Transverse colon (tissue), 4 donors: ENCODE data around the gene RNLS. TPM values are rescaled to one million over a fixed set of nuclear protein-coding genes. Genes with fewer than 3 reads are reported as not detected.

ENCODE experiments used
- DNase-seq: peaks from one replicate; pipeline ENCODE4 v3.0.0-alpha.2; 2019
- H3K27ac ChIP-seq, 4 donors: fragments of 200-600 bp; sonication (generic); 2 replicates each; pipeline ENCODE4 v1.5.1; 2016 to 2018; ENCODE audit warnings: inconsistent platforms in 4 of 4
- H3K27me3 ChIP-seq: fragments of 200-600 bp; sonication (generic); 2 replicates; pipeline ENCODE4 v1.5.1; 2017; ENCODE audit warnings: inconsistent platforms
- H3K36me3 ChIP-seq, 4 donors: fragments of 200-600 bp; sonication (generic); 2 replicates each; pipeline ENCODE4 v1.5.1; 2017 to 2019; ENCODE audit warnings: inconsistent platforms in 4 of 4
- H3K4me1 ChIP-seq, 4 donors: fragments of 200-600 bp; sonication (generic); 2 replicates each; pipeline ENCODE4 v1.5.1; 2017 to 2020; ENCODE audit warnings: inconsistent platforms in 4 of 4
- H3K4me3 ChIP-seq, 4 donors: fragments of 200-600 bp; sonication (generic); 1 replicate in 1 of 4; 2 replicates in 3 of 4; pipeline versions ENCODE4 v1.5.1 to v1.6.1; 2017 to 2019; ENCODE audit warnings: inconsistent platforms in 4 of 4
- H3K9me3 ChIP-seq, 2 donors: fragments of 200-600 bp; sonication (generic); 2 replicates each; pipeline ENCODE4 v1.5.1; 2017 to 2019; ENCODE audit warnings: inconsistent platforms in 2 of 2
- EP300 ChIP-seq: sonication (generic); formaldehyde crosslinking; IDR thresholded peaks from one replicate; pipeline ENCODE4 v1.6.1; 2017; ENCODE audit warnings: antibody characterized with exemption, low read depth
- POLR2A ChIP-seq: fragments of 450-650 bp; IDR thresholded peaks from one replicate; pipeline ENCODE4 v1.6.1; 2016; ENCODE audit warnings: antibody characterized with exemption, mild to moderate bottlenecking, moderate library complexity
- POLR2AphosphoS5 ChIP-seq, 3 donors: sonication (generic); formaldehyde crosslinking; IDR thresholded peaks; one replicate each; pipeline ENCODE4 v1.6.1; 2016; ENCODE audit warnings: antibody characterized with exemption in 3 of 3
- WGBS, 2 donors: methylation state at CpG; one replicate each; pipeline ENCODE4 v1.1.5; 2018; ENCODE audit warnings: low coverage in 1 of 2; 5-methylcytosine and 5-hydroxymethylcytosine counted together
- in situ Hi-C, 4 donors: fragments of 200-750 bp; cut with MboI; loops; one replicate each; pipeline versions ENCODE4 v1.15.0 to v1.15.1; 2017; ENCODE audit warnings: low sequenced_read_pairs in 3 of 4, low pct_ligation_motif_present in 1 of 4, low pct_unique_long_range_greater_than_20kb in 1 of 4
- intact Hi-C: fragments of 100-400 bp; cut with DNase I; formaldehyde crosslinking; loops from one replicate; pipeline ENCODE4 v1.15.1; 2023; ENCODE audit warnings: low total_unique reads
- total RNA-seq, 4 donors: library from RNA; depleted of rRNA; stranded (reverse); fragments of >200 nt; gene quantifications; one replicate each; pipeline ENCODE4 v1.1.0, GENCODE V29; 2016
- TF ChIP-seq, protein P1 (sequence below), 5 experiments: fragments of 200-600 bp in 3 of 5; fragments of 450-650 bp in 2 of 5; sonication (generic) in 3 of 5; IDR thresholded peaks; 1 replicate in 2 of 5; 2 replicates in 3 of 5; pipeline ENCODE4 v1.5.1; 2016 to 2017; ENCODE audit warnings: antibody characterized with exemption in 5 of 5, inconsistent platforms in 3 of 5, mild to moderate bottlenecking in 2 of 5, moderate library complexity in 1 of 5

Gene RNLS
- total RNA-seq, 4 donors from 2014 or later: 2.4 to 78.2 (median 28.9) TPM

DNA sequence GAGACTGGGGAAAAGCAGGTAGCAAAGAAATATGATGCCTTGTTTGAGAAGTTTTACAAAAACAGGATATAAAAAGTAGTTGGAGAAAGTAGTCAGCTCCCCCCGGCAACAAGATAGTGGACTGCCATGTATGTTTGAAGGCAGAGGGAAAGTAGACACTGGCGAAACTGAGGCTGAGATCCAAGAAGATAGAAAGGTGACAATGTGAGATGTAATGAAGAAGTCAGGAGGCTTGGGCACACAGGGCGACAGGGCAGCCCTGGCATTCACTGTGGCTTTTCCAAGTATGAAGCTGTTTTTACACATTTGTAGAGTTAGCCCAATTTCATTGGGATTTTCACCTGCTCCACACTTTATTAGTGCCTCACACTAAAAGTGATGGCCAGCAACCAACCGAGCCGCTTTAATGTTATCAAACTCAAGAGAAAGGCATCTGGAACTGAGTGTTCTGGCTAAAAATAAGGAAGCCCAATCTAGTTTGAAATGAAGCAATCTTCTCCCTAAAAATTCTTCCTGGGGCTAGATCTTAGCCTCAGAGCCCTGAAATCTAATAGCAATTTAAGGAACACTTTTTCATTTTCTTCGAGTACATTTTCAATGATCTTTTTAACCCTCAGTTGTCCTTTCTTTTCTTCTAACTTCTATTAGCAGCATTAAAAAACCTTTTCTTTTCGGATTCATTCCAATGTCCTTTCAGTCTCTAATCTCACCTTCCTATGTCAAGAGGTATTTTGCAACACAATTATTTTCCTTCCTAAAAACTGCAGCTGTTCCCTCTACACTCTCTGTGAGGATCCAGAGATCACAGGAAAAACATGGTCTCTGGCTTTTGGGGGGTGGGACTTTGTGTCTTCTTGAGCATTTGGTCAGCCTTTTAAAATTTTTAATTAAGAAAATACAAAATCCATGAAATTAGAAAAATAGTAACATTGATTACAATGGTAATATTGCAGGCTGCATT is 108.0 kb downstream of the RNLS start:
- H3K4me3 ChIP-seq: no peak overlapping the region
- intact Hi-C loops: no loop called here
- no peaks in the 10 kb centered on the region for H3K27me3 ChIP-seq
- WGBS, 2 donors: 57 to 75% methylated on average over 5 to 7 of the region's 7 CpGs
- no peak for DNase-seq
- H3K27ac ChIP-seq: peak overlapping the region in 1 of 4 donors; percentile 17
- in situ Hi-C loops: no loop called here
- H3K36me3 ChIP-seq: no peaks in the 10 kb centered on the region
- H3K4me1 ChIP-seq: peaks cover 0 to 14% (median 11%) of the 10 kb centered on the region in 4 donors
- H3K9me3 ChIP-seq: no peaks in the 10 kb centered on the region
- TF ChIP-seq POLR2A (no peak), POLR2AphosphoS5 (IDR thresholded peaks at IDR 0.05) (no peak), EP300 (no peak)
- TF ChIP-seq, protein P1, sequence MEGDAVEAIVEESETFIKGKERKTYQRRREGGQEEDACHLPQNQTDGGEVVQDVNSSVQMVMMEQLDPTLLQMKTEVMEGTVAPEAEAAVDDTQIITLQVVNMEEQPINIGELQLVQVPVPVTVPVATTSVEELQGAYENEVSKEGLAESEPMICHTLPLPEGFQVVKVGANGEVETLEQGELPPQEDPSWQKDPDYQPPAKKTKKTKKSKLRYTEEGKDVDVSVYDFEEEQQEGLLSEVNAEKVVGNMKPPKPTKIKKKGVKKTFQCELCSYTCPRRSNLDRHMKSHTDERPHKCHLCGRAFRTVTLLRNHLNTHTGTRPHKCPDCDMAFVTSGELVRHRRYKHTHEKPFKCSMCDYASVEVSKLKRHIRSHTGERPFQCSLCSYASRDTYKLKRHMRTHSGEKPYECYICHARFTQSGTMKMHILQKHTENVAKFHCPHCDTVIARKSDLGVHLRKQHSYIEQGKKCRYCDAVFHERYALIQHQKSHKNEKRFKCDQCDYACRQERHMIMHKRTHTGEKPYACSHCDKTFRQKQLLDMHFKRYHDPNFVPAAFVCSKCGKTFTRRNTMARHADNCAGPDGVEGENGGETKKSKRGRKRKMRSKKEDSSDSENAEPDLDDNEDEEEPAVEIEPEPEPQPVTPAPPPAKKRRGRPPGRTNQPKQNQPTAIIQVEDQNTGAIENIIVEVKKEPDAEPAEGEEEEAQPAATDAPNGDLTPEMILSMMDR (IDR thresholded peaks at IDR 0.05): no peak

DNA sequence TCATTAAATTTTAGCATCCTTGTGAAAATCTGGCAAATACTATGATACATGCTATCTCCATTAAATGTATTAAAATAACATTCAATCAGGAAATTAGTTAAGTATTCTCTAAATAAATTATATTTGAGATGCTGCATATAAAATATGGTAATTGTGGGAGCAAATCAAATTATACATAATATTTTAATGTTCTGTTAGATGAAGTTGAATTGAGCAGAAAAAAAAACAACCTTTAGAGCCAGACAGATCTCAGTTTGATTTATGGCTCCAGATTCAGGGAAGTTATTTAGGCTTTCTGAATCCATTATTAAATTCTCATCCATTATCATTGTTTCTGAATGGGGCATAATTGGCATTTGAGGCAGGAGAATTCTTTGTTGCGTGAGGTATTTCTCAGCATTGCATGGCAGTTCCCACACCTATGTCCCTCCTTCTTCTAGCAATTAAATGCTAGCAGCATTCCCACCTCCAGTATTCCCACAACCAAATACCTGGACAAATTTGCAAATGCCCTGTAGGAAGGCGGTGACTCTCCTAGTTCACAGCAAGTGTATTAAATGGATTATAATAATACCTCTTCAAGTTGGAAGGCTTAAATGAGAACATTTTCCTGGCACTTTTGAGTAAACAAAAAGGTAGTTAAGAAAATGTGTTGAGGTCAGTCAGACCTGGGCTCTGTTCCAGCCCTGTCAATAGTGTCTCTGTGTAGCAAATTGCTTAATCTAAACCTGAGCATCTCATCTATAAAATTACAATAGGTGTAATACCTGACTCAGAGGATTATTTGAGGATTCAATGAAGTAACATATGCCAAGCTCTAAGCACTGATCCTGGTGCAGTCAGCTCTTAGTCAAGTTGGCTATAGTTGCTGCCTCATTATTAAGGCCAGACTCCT is 108.9 kb downstream of the RNLS start:
- no peaks in the 10 kb centered on the region for H3K9me3 ChIP-seq
- intact Hi-C loops: no loop called here
- H3K36me3 ChIP-seq: no peaks in the 10 kb centered on the region
- in situ Hi-C loops: no loop called here
- peaks cover 0 to 14% (median 11%) of the 10 kb centered on the region in 4 donors for H3K4me1 ChIP-seq
- no peak overlapping the region for H3K4me3 ChIP-seq
- H3K27me3 ChIP-seq: no peaks in the 10 kb centered on the region
- 70 to 78% methylated on average over 1 to 2 of the region's 2 CpGs for WGBS, 2 donors
- peak; percentile 62 for DNase-seq
- peak overlapping the region in 1 of 4 donors; percentile 17 for H3K27ac ChIP-seq
- TF ChIP-seq, protein P1 (IDR thresholded peaks at IDR 0.05): no peak
- TF ChIP-seq POLR2AphosphoS5 (IDR thresholded peaks at IDR 0.05) (no peak), POLR2A (no peak), EP300 (no peak)

DNA sequence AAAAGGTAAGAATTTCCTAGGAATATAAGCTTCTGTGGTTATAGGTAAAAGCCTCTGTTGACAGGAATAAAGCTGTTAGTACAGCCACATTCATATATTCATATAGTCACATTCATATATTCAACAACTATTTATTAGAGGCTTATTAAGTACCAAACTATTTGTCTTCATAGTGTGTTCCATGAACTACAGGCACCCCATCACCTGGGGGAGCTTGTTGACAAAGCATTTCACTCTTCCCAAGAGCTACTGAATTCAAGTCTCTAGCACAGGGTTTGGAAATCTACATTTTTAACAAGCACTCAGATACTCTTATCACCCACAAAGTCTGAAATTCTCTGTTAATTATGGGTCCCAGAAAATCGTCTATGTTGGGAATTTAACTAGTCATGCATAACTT is 110.6 kb downstream of the RNLS start:
- Histone ChIP-seq H3K27me3 (no peaks in the 10 kb centered on the region), H3K36me3 (no peaks in the 10 kb centered on the region), H3K27ac (no peak overlapping the region), H3K9me3 (no peaks in the 10 kb centered on the region), H3K4me3 (no peak overlapping the region), H3K4me1 (peaks cover 0 to 14% (median 11%) of the 10 kb centered on the region in 4 donors)
- in situ Hi-C loops: no loop called here
- 79 to 88% methylated on average over 1 of the region's 1 CpG for WGBS, 2 donors
- no peak for TF ChIP-seq POLR2AphosphoS5 (IDR thresholded peaks at IDR 0.05)
- no peak for TF ChIP-seq POLR2A
- TF ChIP-seq, protein P1 (IDR thresholded peaks at IDR 0.05): no peak
- no peak for TF ChIP-seq EP300
- intact Hi-C loops: no loop called here
- DNase-seq: no peak

DNA sequence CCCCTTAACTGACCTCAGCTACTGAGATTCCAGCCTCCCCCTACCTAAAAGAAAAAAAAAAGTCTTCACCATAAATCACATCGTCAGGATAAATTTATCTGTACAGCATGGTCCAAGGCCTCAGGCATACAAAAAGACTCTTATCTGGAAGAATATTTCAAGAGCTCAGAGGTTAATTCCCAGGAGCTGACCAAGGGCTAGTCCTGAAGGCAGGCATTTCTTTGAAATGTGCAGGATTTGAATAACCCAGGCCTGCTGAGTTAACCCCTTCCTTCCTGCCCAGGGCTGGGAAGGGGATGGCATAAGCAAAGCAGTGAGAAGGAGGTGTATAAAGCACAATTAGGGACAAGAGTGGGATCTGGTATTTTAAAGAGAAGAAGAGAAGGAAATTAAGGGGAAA is 111.2 kb downstream of the RNLS start:
- 75 to 80% methylated on average over 1 of the region's 1 CpG for WGBS, 2 donors
- Histone ChIP-seq H3K4me3 (no peak overlapping the region), H3K4me1 (peaks cover 0 to 14% (median 11%) of the 10 kb centered on the region in 4 donors), H3K9me3 (no peaks in the 10 kb centered on the region), H3K27ac (no peak overlapping the region), H3K27me3 (no peaks in the 10 kb centered on the region), H3K36me3 (no peaks in the 10 kb centered on the region)
- no peak for DNase-seq
- intact Hi-C loops: no loop called here
- TF ChIP-seq, protein P1 (IDR thresholded peaks at IDR 0.05): no peak
- no peak for TF ChIP-seq POLR2AphosphoS5 (IDR thresholded peaks at IDR 0.05)
- TF ChIP-seq POLR2A: no peak
- no peak for TF ChIP-seq EP300
- in situ Hi-C loops: no loop called here
